Measurements from ENCODE around the gene CACNA2D1.

Gene CACNA2D1

DNA sequence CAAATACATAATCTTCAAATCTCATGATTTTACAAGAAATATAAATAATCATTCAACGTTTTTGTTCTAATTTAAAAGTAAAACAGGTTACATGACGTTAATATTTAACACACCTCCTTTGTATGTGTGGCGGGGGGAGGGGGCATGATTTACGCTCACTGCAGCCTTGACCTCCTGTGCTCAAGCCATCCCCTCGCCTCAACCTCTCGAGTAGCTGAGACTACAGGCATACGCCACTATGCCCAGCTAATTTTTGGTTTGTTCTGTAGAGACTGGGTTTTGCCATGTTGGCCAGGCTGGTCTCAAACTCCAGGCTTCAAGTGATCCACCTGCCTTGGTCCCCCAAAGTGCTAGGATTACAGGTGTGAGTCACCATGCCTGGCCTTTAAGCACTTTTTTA is 7.2 kb upstream of the CACNA2D1 start:
- Histone ChIP-seq H3K4me3 (ENCODE audit: low read depth, low read length) (no peak overlapping the region), H3K9me3 (ENCODE audit: control insufficient read depth, insufficient read depth, low read length) (no peaks in the 10 kb centered on the region), H3K4me1 (ENCODE audit: control insufficient read depth, insufficient read depth, low read length) (peaks cover 19% of the 10 kb centered on the region), H3K27ac (ENCODE audit: low read depth, low read length) (no peak overlapping the region), H3K9ac (ENCODE audit: low read depth, low read length) (no peak overlapping the region), H3K36me3 (ENCODE audit: control insufficient read depth, insufficient read depth, low read length) (no peaks in the 10 kb centered on the region), H3K27me3 (ENCODE audit: control insufficient read depth, insufficient read depth, low read length) (peaks cover 5% of the 10 kb centered on the region; the same call in 1 of the 2 replicates)

GRCh38 chr7:82449910-82450309 is 6.3 kb upstream of the CACNA2D1 start:
- Histone ChIP-seq H3K27ac (ENCODE audit: low read depth, low read length) (no peak overlapping the region), H3K4me1 (ENCODE audit: control insufficient read depth, insufficient read depth, low read length) (peaks cover 27% of the 10 kb centered on the region), H3K9me3 (ENCODE audit: control insufficient read depth, insufficient read depth, low read length) (no peaks in the 10 kb centered on the region)

GRCh38 chr7:82446897-82447296 is 3.3 kb upstream of the CACNA2D1 start:
- Histone ChIP-seq H3K36me3 (ENCODE audit: control insufficient read depth, insufficient read depth, low read length) (no peaks in the 10 kb centered on the region), H3K27ac (ENCODE audit: low read depth, low read length) (no peak overlapping the region), H3K4me3 (ENCODE audit: low read depth, low read length) (no peak overlapping the region), H3K9me3 (ENCODE audit: control insufficient read depth, insufficient read depth, low read length) (no peaks in the 10 kb centered on the region), H3K4me1 (ENCODE audit: control insufficient read depth, insufficient read depth, low read length) (peaks cover 29% of the 10 kb centered on the region), H3K27me3 (ENCODE audit: control insufficient read depth, insufficient read depth, low read length) (peaks cover 10% of the 10 kb centered on the region; the same call in 1 of the 2 replicates), H3K9ac (ENCODE audit: low read depth, low read length) (no peak overlapping the region)

More at GRCh38 chr7:82449910-82450309, 6.3 kb upstream of the CACNA2D1 start:
- H3K36me3 ChIP-seq (ENCODE audit: control insufficient read depth, insufficient read depth, low read length) = no peaks in the 10 kb centered on the region
- H3K4me3 ChIP-seq (ENCODE audit: low read depth, low read length) = no peak overlapping the region
- peaks cover 10% of the 10 kb centered on the region; the same call in 1 of the 2 replicates for H3K27me3 ChIP-seq (ENCODE audit: control insufficient read depth, insufficient read depth, low read length)
- H3K9ac ChIP-seq (ENCODE audit: low read depth, low read length) = no peak overlapping the region

GRCh38 chr7:82445271-82445670 is 1.7 kb upstream of the CACNA2D1 start:
- Histone ChIP-seq H3K27me3 (ENCODE audit: control insufficient read depth, insufficient read depth, low read length) (peaks cover 10% of the 10 kb centered on the region; the same call in 1 of the 2 replicates), H3K4me3 (ENCODE audit: low read depth, low read length) (peak overlapping the region; percentile 75; the same call in 1 of the 2 replicates), H3K27ac (ENCODE audit: low read depth, low read length) (no peak overlapping the region)

GRCh38 chr7:82444220-82444909 is 788 bp upstream of the CACNA2D1 start:
- H3K9me3 ChIP-seq (ENCODE audit: control insufficient read depth, insufficient read depth, low read length) = no peaks in the 10 kb centered on the region
- H3K4me3 ChIP-seq (ENCODE audit: low read depth, low read length) = peak overlapping the region; percentile 75
- H3K4me1 ChIP-seq (ENCODE audit: control insufficient read depth, insufficient read depth, low read length) = peaks cover 43% of the 10 kb centered on the region
- peak overlapping the region; percentile 89 for H3K27ac ChIP-seq (ENCODE audit: low read depth, low read length)
- no peaks in the 10 kb centered on the region for H3K36me3 ChIP-seq (ENCODE audit: control insufficient read depth, insufficient read depth, low read length)
- peaks cover 10% of the 10 kb centered on the region; the same call in 1 of the 2 replicates for H3K27me3 ChIP-seq (ENCODE audit: control insufficient read depth, insufficient read depth, low read length)
- peak overlapping the region; percentile 3 for H3K9ac ChIP-seq (ENCODE audit: low read depth, low read length)

More at GRCh38 chr7:82445271-82445670, 1.7 kb upstream of the CACNA2D1 start:
- H3K9me3 ChIP-seq (ENCODE audit: control insufficient read depth, insufficient read depth, low read length) = no peaks in the 10 kb centered on the region
- no peaks in the 10 kb centered on the region for H3K36me3 ChIP-seq (ENCODE audit: control insufficient read depth, insufficient read depth, low read length)
- no peak overlapping the region for H3K9ac ChIP-seq (ENCODE audit: low read depth, low read length)
- H3K4me1 ChIP-seq (ENCODE audit: control insufficient read depth, insufficient read depth, low read length) = peaks cover 37% of the 10 kb centered on the region

DNA sequence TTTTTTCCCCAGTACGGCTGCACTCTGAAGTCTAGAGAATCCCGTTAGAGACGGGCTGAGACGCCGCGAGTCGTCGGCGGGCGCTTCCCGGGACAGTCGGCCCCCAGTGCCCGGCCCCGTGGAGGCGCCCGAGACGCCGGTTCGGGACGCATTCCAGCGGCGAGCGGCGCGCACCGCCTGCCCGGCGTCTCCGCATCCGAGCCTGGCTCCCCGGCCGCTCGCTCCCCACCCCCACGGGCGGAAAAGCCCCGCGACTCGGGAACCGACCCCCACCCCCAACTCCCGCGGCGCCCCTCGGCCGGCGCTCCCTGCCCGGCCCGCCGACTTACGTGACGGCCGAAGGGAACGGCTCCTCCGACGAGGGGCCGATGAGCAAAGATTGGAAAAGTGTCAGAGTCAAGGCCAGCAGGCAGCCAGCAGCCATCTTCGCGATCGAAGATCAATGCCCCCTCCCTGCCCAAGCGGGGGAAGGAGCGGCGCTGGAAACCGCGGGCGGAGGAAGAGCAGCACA is 486 bp downstream of the CACNA2D1 start:
- H3K9me3 ChIP-seq (ENCODE audit: control insufficient read depth, insufficient read depth, low read length) = no peaks in the 10 kb centered on the region
- peak overlapping the region; percentile 85 for H3K9ac ChIP-seq (ENCODE audit: low read depth, low read length)
- peak overlapping the region; percentile 82 for H3K4me3 ChIP-seq (ENCODE audit: low read depth, low read length)
- H3K27me3 ChIP-seq (ENCODE audit: control insufficient read depth, insufficient read depth, low read length) = peaks cover 10% of the 10 kb centered on the region; the same call in 1 of the 2 replicates
- H3K27ac ChIP-seq (ENCODE audit: low read depth, low read length) = peak overlapping the region; percentile 89
- H3K4me1 ChIP-seq (ENCODE audit: control insufficient read depth, insufficient read depth, low read length) = peaks cover 49% of the 10 kb centered on the region
- no peaks in the 10 kb centered on the region for H3K36me3 ChIP-seq (ENCODE audit: control insufficient read depth, insufficient read depth, low read length)

DNA sequence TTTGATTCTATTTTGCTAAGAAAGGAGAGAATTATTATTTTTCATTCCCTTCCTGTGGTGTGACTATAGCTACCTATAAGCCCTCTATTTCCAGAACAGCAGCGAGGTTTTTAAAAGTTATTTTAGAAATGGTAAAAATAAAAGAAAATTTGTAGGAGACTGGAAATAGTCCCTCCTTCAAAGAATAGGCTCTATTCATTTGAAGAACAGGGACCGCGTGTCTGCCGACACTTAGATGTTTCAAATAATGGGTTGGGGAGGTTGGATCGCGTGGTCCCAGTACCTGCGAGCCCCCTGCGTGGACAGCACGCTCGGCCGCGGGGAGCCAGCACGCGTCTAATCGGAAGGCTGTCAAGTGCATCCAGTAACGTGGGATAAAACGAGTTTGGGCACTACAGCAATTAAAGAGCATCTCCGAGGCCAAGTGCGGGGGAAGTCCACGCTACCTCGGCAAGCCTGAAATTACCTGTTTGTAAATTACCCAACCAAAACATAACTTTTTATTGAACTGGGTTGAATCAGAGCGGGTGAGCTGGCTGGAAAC is 1.0 kb downstream of the CACNA2D1 start:
- peak overlapping the region; percentile 82 for H3K4me3 ChIP-seq (ENCODE audit: low read depth, low read length)
- peaks cover 49% of the 10 kb centered on the region for H3K4me1 ChIP-seq (ENCODE audit: control insufficient read depth, insufficient read depth, low read length)
- H3K9me3 ChIP-seq (ENCODE audit: control insufficient read depth, insufficient read depth, low read length) = no peaks in the 10 kb centered on the region
- H3K36me3 ChIP-seq (ENCODE audit: control insufficient read depth, insufficient read depth, low read length) = no peaks in the 10 kb centered on the region
- peak overlapping the region; percentile 89 for H3K27ac ChIP-seq (ENCODE audit: low read depth, low read length)
- H3K27me3 ChIP-seq (ENCODE audit: control insufficient read depth, insufficient read depth, low read length) = peaks cover 10% of the 10 kb centered on the region; the same call in 1 of the 2 replicates
- peak overlapping the region; percentile 85 for H3K9ac ChIP-seq (ENCODE audit: low read depth, low read length)

- Histone ChIP-seq H3K4me3 (ENCODE audit: low read depth, low read length) (peak overlapping the region; percentile 82), H3K9me3 (ENCODE audit: control insufficient read depth, insufficient read depth, low read length) (no peaks in the 10 kb centered on the region), H3K27me3 (ENCODE audit: control insufficient read depth, insufficient read depth, low read length) (peaks cover 10% of the 10 kb centered on the region; the same call in 1 of the 2 replicates), H3K9ac (ENCODE audit: low read depth, low read length) (peak overlapping the region; percentile 85), H3K27ac (ENCODE audit: low read depth, low read length) (peak overlapping the region; percentile 89), H3K4me1 (ENCODE audit: control insufficient read depth, insufficient read depth, low read length) (peaks cover 45% of the 10 kb centered on the region), H3K36me3 (ENCODE audit: control insufficient read depth, insufficient read depth, low read length) (no peaks in the 10 kb centered on the region)
Measured at GRCh38 chr7:82441669-82442478, 1.7 kb downstream of the CACNA2D1 start.

DNA sequence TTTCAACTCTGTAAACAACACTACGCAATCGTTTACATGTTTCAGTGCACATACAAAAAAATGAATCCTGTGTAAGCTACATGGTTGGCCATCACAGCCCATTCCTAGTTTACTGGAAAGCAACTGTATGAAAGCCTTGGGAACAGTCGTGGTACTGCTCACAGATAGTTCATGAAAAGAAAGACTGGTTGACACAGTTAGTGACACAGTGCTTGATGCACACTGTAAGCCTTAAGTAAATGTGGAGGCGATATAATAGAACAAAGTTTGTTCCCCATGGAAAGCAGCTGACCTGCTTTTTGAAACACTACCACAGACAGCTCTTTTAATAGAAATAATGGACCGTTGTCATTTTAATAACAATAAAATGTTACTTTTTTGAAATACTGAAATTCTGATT is 5.1 kb downstream of the CACNA2D1 start:
- Histone ChIP-seq H3K27me3 (ENCODE audit: control insufficient read depth, insufficient read depth, low read length) (no peaks in the 10 kb centered on the region), H3K4me3 (ENCODE audit: low read depth, low read length) (no peak overlapping the region), H3K9me3 (ENCODE audit: control insufficient read depth, insufficient read depth, low read length) (no peaks in the 10 kb centered on the region), H3K4me1 (ENCODE audit: control insufficient read depth, insufficient read depth, low read length) (peaks cover 25% of the 10 kb centered on the region), H3K9ac (ENCODE audit: low read depth, low read length) (no peak overlapping the region), H3K27ac (ENCODE audit: low read depth, low read length) (no peak overlapping the region), H3K36me3 (ENCODE audit: control insufficient read depth, insufficient read depth, low read length) (no peaks in the 10 kb centered on the region)

DNA sequence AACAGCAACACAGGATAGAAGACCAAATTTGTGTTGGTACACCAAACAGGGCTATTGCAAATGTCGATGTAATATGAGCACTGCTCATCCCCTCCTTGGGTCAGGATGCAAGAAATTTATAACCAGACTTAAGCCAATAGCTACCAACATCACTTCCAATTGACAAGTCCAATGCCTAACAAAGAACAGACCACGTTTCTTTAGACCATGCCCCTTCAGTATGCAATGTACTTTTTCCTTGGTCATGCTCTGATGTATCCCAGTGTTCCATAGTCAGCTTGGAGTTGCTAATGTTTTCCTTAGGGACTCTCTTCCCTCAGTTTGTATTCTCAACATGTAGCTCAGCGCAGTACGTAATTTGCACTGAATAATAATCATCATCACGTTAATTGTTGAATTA is 7.8 kb downstream of the CACNA2D1 start:
- Histone ChIP-seq H3K4me1 (ENCODE audit: control insufficient read depth, insufficient read depth, low read length) (peaks cover 17% of the 10 kb centered on the region), H3K27ac (ENCODE audit: low read depth, low read length) (no peak overlapping the region), H3K9ac (ENCODE audit: low read depth, low read length) (no peak overlapping the region), H3K27me3 (ENCODE audit: control insufficient read depth, insufficient read depth, low read length) (no peaks in the 10 kb centered on the region), H3K36me3 (ENCODE audit: control insufficient read depth, insufficient read depth, low read length) (no peaks in the 10 kb centered on the region), H3K9me3 (ENCODE audit: control insufficient read depth, insufficient read depth, low read length) (no peaks in the 10 kb centered on the region), H3K4me3 (ENCODE audit: low read depth, low read length) (no peak overlapping the region)

Measured in HUES48 (cell line).